Left lung (tissue), 10 donors: ENCODE measurements around the gene MCC. TPM values are rescaled to one million over a fixed set of nuclear protein-coding genes. Genes with fewer than 3 reads are reported as not detected.

Source experiments
- ATAC-seq: fragments of 200-7000 bp; cut with Tn5 transposase; one replicate; pipeline ENCODE4 v1.9.1; 2020; ENCODE audit warnings: moderate library complexity
- DNase-seq, 4 donors: peaks; one replicate each; pipeline ENCODE4 v3.0.0-alpha.2; 2013 to 2020
- H3K27ac ChIP-seq, 2 donors: fragments of 200-600 bp; sonication (generic) in 1 of 2; one replicate each; pipeline versions ENCODE4 v1.5.0 to v1.8.0; 2020 to 2021
- H3K27me3 ChIP-seq, 2 donors: fragments of 200-600 bp; sonication (generic) in 1 of 2; one replicate each; pipeline versions ENCODE4 v1.5.0 to v1.8.0; 2020 to 2021
- H3K36me3 ChIP-seq, 2 donors: fragments of 200-600 bp; sonication (generic) in 1 of 2; one replicate each; pipeline versions ENCODE4 v1.5.0 to v1.8.0; 2020 to 2021
- H3K4me1 ChIP-seq, 2 donors: fragments of 200-600 bp; one replicate each; pipeline ENCODE4 v1.8.0; 2021
- H3K4me3 ChIP-seq, 2 donors: fragments of 200-600 bp; sonication (generic) in 1 of 2; one replicate each; pipeline versions ENCODE4 v1.5.0 to v1.8.0; 2020 to 2021; ENCODE audit warnings: mild to moderate bottlenecking in 1 of 2
- H3K9me3 ChIP-seq, 2 donors: fragments of 200-600 bp; sonication (generic) in 1 of 2; one replicate each; pipeline versions ENCODE4 v1.5.0 to v1.8.0; 2020 to 2021
- intact Hi-C, 2 donors: fragments of 100-400 bp; cut with DNase I; formaldehyde crosslinking; loops; one replicate each; pipeline versions ENCODE4 v1.11.2 to v1.14.2; 2022
- polyA plus RNA-seq, 6 donors: library from polyadenylated mRNA; unstranded; fragments of 120-200 nt; gene quantifications; one replicate each; pipeline ENCODE4 v1.2.1, GENCODE V29; 2013; ENCODE audit not compliant: insufficient read length in 6 of 6
- total RNA-seq, 2 donors: library from RNA; stranded (reverse); fragmentation: NEBNext Ultra II Directional; extraction: Animal tissue kit (Norgen Biotek cat#: 25700); gene quantifications; one replicate each; pipeline ENCODE4 v1.2.1, GENCODE V29; 2021
- TF ChIP-seq, protein P1 (sequence below), 2 donors: fragments of 200-600 bp; sonication (generic) in 1 of 2; IDR thresholded peaks; one replicate each; pipeline versions ENCODE4 v1.5.0 to v1.8.0; 2021; ENCODE audit warnings: antibody characterized with exemption in 2 of 2
- donor health status: DM: no; HTN: yes; CAD: no.
- donor health status: DM: no; HTN: no; CAD: no.

The MCC gene
- total and polyA plus RNA-seq, 8 donors = 12.5 to 18.4 (median 16.1) TPM

DNA sequence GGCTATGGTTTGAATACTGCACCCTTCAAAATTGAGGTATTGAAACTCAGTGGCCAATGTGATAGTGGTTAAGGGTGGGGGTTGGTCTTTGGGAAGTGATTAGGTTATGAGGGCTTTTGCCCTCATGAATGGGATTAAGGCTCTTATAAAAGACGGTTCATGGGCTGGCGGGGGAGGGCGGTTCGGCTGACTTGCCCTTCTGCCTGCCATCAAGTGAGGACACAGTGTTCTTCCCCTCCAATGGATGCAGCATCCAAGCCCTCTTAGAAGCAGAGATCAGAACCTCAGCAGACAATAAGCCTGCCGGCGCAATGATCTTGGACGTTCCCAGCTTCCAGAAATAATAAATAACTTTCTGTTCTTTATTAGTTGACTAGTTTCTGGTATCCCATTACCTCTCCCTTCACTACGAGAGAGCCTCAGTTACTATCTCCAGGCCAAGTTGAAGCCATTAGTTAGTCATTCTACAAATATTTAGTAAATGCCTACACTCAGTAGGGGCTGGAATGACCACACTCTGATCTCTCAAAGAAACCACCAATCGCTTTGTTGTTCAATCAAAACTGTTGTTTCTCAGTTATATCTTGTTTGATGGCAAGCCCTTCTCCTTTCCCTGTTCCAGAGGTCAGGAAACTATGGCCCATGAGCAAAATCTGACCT, 272.7 kb downstream of the MCC start:
- H3K36me3 ChIP-seq = no peaks in the 10 kb centered on the region
- ATAC-seq (no peak), DNase-seq (no peak)
- no peak overlapping the region for H3K4me3 ChIP-seq
- no peak overlapping the region for H3K27ac ChIP-seq
- H3K27me3 ChIP-seq = no peaks in the 10 kb centered on the region
- TF ChIP-seq, protein P1, sequence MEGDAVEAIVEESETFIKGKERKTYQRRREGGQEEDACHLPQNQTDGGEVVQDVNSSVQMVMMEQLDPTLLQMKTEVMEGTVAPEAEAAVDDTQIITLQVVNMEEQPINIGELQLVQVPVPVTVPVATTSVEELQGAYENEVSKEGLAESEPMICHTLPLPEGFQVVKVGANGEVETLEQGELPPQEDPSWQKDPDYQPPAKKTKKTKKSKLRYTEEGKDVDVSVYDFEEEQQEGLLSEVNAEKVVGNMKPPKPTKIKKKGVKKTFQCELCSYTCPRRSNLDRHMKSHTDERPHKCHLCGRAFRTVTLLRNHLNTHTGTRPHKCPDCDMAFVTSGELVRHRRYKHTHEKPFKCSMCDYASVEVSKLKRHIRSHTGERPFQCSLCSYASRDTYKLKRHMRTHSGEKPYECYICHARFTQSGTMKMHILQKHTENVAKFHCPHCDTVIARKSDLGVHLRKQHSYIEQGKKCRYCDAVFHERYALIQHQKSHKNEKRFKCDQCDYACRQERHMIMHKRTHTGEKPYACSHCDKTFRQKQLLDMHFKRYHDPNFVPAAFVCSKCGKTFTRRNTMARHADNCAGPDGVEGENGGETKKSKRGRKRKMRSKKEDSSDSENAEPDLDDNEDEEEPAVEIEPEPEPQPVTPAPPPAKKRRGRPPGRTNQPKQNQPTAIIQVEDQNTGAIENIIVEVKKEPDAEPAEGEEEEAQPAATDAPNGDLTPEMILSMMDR (IDR thresholded peaks at IDR 0.05) = no peak
- intact Hi-C loops = no loop called here
- H3K9me3 ChIP-seq = no peaks in the 10 kb centered on the region
- H3K4me1 ChIP-seq = peaks cover 0 to 4% of the 10 kb centered on the region in 2 donors

DNA sequence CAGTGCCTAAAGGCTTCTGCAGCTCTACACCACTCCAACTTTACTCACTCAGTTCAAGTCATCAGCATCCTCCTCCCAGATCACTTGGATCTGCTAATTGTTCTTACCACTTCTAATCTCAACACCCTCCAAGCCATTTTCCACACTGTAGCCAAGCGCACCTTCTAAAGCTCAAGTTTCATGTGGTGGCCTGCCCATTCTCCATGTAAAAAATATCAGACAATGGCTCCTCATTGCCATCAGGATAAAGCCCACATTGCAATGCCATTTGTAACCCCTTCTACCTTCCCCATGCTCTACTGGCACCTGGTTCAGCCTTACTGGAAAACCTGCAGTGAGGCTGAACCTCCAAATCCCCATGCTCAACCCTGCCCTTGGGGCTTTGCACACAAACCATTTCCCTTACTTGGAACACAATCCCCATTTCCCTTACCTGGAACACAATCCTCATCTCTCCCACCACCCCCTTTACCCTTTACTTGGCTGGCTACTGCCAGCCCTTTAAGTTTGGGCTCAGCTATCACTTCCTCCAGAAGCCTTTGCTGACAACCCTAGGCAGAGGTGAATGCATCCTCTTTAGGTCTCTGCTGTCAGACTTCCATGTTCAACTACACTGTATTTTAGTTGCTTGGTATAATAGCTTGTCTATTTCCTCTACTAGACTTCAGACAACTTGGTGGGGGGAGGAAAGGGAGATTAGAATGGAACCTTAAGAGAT, 273.5 kb downstream of the MCC start:
- ATAC-seq (no peak), DNase-seq (no peak)
- H3K4me3 ChIP-seq = no peak overlapping the region
- peaks cover 0 to 4% of the 10 kb centered on the region in 2 donors for H3K4me1 ChIP-seq
- H3K9me3 ChIP-seq = no peaks in the 10 kb centered on the region
- no peaks in the 10 kb centered on the region for H3K27me3 ChIP-seq
- no peaks in the 10 kb centered on the region for H3K36me3 ChIP-seq
- TF ChIP-seq, protein P1 (IDR thresholded peaks at IDR 0.05) = no peak
- no peak overlapping the region for H3K27ac ChIP-seq
- intact Hi-C loops = no loop called here

DNA sequence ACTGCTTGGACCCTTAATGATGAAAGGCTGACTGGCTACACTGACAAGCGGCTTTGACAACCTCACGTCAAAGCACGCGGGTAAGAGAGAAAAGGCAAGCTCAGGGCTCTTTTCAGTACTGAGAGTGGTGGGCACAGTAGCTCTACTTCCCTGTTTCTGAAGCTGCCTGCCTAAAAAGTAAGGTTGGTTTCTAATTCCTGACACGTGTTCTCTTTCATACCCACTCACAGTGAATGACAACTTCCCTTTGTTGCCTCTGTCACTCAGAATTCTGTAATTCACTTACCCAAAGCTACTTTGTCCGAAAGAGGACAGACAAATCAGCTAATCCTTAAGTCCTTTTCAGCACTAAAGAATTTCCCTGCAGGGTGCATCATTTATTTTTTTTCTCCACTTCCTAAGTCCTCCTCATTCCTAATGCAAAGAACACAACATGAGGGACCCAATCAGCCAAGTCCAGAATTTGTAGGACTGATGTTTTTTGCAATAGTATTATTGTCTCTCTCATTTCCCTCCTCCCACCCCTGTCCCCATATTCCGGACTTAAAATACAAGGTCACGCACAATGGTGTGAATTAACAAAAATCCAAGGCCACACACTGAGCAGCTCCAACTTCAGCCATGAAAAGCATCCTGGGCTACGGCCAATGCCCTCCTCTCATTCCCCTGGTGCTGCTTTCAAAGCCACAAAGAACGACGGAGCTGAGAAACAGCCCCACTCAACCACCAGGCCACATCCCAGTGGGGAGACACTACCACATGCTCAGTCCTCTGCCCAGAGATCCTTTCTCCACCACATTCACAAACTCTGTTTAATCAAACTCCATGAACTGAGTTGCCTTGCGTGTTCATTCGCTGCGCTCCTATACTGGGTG, 274.5 kb downstream of the MCC start:
- no peaks in the 10 kb centered on the region for H3K27me3 ChIP-seq
- no peak overlapping the region for H3K4me3 ChIP-seq
- no peak for DNase-seq
- TF ChIP-seq, protein P1 (IDR thresholded peaks at IDR 0.05) = no peak
- ATAC-seq = no peak
- H3K9me3 ChIP-seq = no peaks in the 10 kb centered on the region
- intact Hi-C loops = no loop called here
- no peak overlapping the region for H3K27ac ChIP-seq
- peaks cover 0 to 4% of the 10 kb centered on the region in 2 donors for H3K4me1 ChIP-seq
- no peaks in the 10 kb centered on the region for H3K36me3 ChIP-seq

DNA sequence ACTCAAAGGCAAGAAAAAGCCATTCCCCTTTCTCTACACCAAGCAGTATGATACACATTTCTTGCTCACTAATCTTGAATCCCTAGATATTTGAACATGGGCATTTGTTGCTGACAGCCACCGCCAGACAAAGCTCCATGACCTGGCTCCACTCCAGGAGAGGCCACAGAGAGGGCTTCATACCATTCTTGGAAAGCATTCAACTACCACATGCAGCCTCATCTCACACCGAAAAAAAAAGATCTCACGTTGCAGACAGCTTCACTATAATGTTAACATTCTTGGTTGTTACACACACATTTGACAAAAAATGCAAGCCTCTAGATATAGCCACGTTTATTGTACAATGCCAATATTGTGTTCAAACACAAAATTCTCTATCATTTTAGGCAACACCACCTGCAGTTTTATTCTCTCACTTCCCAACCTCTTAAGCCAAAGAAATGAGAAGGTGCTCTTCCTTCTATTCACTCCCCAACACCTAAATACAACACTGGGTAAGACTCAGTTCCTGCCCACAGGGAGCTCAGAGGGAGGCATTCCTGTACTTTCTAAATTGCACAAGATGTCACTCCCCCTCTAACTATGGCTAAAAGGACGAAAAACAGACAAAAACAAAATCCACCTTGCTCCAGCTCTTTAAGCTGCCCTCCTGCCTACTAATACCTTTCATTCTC, 275.9 kb downstream of the MCC start:
- Histone ChIP-seq H3K27me3 (no peaks in the 10 kb centered on the region), H3K36me3 (no peaks in the 10 kb centered on the region), H3K27ac (no peak overlapping the region), H3K4me1 (no peaks in the 10 kb centered on the region), H3K4me3 (no peak overlapping the region), H3K9me3 (no peaks in the 10 kb centered on the region)
- ATAC-seq (no peak), DNase-seq (no peak)
- intact Hi-C loops = no loop called here
- TF ChIP-seq, protein P1 (IDR thresholded peaks at IDR 0.05) = no peak
